ENCODE data around the gene SSR4.

- TF ChIP-seq POLR2A (IDR thresholded peaks at IDR 0.05) (no peak), CTCF (IDR thresholded peaks at IDR 0.05) (no peak)
Observed at GRCh38 chrX:153800746-153801145, 6.3 kb downstream of the SSR4 start.

Data from thyroid gland (tissue), 4 donors.